K562 (cell line): Measurements from ENCODE around the gene EOGT. TPM values are rescaled to one million over a fixed set of nuclear protein-coding genes. Genes with fewer than 3 reads are reported as not detected.

Experiments
- ATAC-seq: fragments of 200-7000 bp; cut with Tn5 transposase; 3 replicates; pipeline ENCODE4 v1.9.1; 2020; ENCODE audit warnings: moderate library complexity
- BruUV-seq: library from RNA; stranded (reverse); fragments of 400-500 nt; replicated peaks from 2 replicates; lab custom pipeline; 2021; lab: Mats Ljungman, UMichigan
- CTCF ChIA-PET: fragments of 300-600 bp; formaldehyde crosslinking; extraction: SDS; loops from one replicate; lab custom pipeline; 2021; ENCODE audit warnings: low intra/inter-chr PET ratio; lab: Yijun Ruan, JAX
- POLR2A ChIA-PET: fragments of 300-600, 350-650 bp; sonication (Branson Sonifier 250); formaldehyde crosslinking; extraction: SDS; loops from one replicate; lab custom pipeline; 2021; ENCODE audit warnings: antibody characterized with exemption, inconsistent platforms; lab: Yijun Ruan, JAX
- DNase-seq, 4 experiments: peaks; one replicate each; pipeline versions ENCODE4 v3.0.0 to v3.0.0-alpha.2; 2011 to 2018; ENCODE audit warnings: low spot score in 3 of 4, mixed read lengths in 3 of 4; ENCODE audit errors: extremely low read depth in 1 of 4
- FAIRE-seq: peaks from 2 replicates; lab custom pipeline; 2011; peaks lifted over from hg19 to GRCh38; lab: Jason Lieb, UNC
- H2AFZ ChIP-seq: 2 replicates; pipeline ENCODE4 v1.6.0; 2011; ENCODE audit warnings: low read depth, low read length, control low read depth, inconsistent platforms
- H3K27ac ChIP-seq: fragments of 200-600 bp; 3 replicates; pipeline ENCODE4 v1.8.0; 2011; ENCODE audit warnings: low read depth, mild to moderate bottlenecking, control low read depth, inconsistent platforms, low read length, moderate library complexity, mixed read lengths; ENCODE audit errors: extremely low read depth
- H3K27me3 ChIP-seq, 2 experiments: fragments of 300-600 bp in 1 of 2; 2 replicates in 1 of 2; 3 replicates in 1 of 2; pipeline versions ENCODE4 v1.6.0 to v1.8.0; 2011; ENCODE audit warnings: inconsistent platforms in 2 of 2, low read length in 2 of 2, mild to moderate bottlenecking in 1 of 2, mixed read lengths in 1 of 2, moderate library complexity in 1 of 2; ENCODE audit not compliant: control insufficient read depth in 2 of 2, insufficient read depth in 2 of 2
- H3K36me3 ChIP-seq: fragments of 300-600 bp; 3 replicates; pipeline ENCODE4 v1.8.0; 2011; ENCODE audit warnings: mild to moderate bottlenecking, low read length, inconsistent platforms; ENCODE audit not compliant: control insufficient read depth, insufficient read depth
- H3K4me1 ChIP-seq, 2 experiments: fragments of 200-600 bp in 1 of 2; replicated peaks in 1 of 2; 2 replicates in 1 of 2; 3 replicates in 1 of 2; pipeline versions ENCODE4 v1.5.1 to v1.8.0; 2011; ENCODE audit warnings: inconsistent platforms in 2 of 2, low read length in 2 of 2, mild to moderate bottlenecking in 1 of 2, mixed read lengths in 1 of 2, moderate library complexity in 1 of 2; ENCODE audit not compliant: control insufficient read depth in 2 of 2, insufficient read depth in 2 of 2
- H3K4me2 ChIP-seq: 2 replicates; pipeline ENCODE4 v1.6.1; 2011; ENCODE audit warnings: low read length, control low read depth, inconsistent platforms, mixed read lengths; ENCODE audit not compliant: insufficient read depth
- H3K4me3 ChIP-seq: fragments of 200-600 bp; sonication (generic), shearing (Covaris generic); 2 replicates; pipeline ENCODE4 v1.5.1; 2016; ENCODE audit warnings: control low read depth, inconsistent platforms
- H3K79me2 ChIP-seq: fragments of 200-600 bp; 3 replicates; pipeline ENCODE4 v1.8.0; 2011; ENCODE audit warnings: low read length, inconsistent platforms; ENCODE audit not compliant: control insufficient read depth, insufficient read depth
- H3K9ac ChIP-seq, 2 experiments: 2 replicates each; pipeline versions ENCODE4 v1.6.0 to v1.6.1; 2011; ENCODE audit warnings: low read depth in 2 of 2, low read length in 2 of 2, control low read depth in 1 of 2, inconsistent platforms in 1 of 2, mild to moderate bottlenecking in 1 of 2, mixed read lengths in 1 of 2; ENCODE audit not compliant: insufficient read depth in 1 of 2
- H3K9me1 ChIP-seq: one replicate; pipeline ENCODE4 v1.6.0; 2011; ENCODE audit warnings: inconsistent platforms, mild to moderate bottlenecking, low read length, moderate library complexity; ENCODE audit not compliant: control insufficient read depth, insufficient read depth
- H3K9me3 ChIP-seq: replicated peaks from 2 replicates; pipeline ENCODE4 v1.5.1; 2011; ENCODE audit warnings: low read depth, low read length, inconsistent platforms; ENCODE audit not compliant: control insufficient read depth, insufficient read depth
- H4K20me1 ChIP-seq: replicated peaks from 2 replicates; pipeline ENCODE4 v1.6.1; 2011; ENCODE audit warnings: low read length, inconsistent platforms, mixed read lengths; ENCODE audit not compliant: control insufficient read depth, insufficient read depth
- COPS2 ChIP-seq: fragments of 450-650 bp; conservative IDR thresholded peaks from 2 replicates; pipeline ENCODE4 v1.6.1; 2016; ENCODE audit warnings: mild to moderate bottlenecking, moderate library complexity
- CTCF ChIP-seq, 3 experiments: IDR thresholded peaks in 2 of 3; conservative IDR thresholded peaks in 1 of 3; 2 replicates each; pipeline ENCODE4 v1.5.1; 2011 to 2012; ENCODE audit warnings: low read length in 3 of 3, mild to moderate bottlenecking in 3 of 3, control low read depth in 2 of 3, improper control_type of control experiment in 1 of 3, inconsistent platforms in 1 of 3, low read depth in 1 of 3, mixed read lengths in 1 of 3, moderate library complexity in 1 of 3; ENCODE audit not compliant: insufficient read depth in 2 of 3
- GABPB1 ChIP-seq: sonication (generic); formaldehyde crosslinking; IDR thresholded peaks from 2 replicates; pipeline ENCODE4 v1.8.0; 2022; ENCODE audit warnings: mild to moderate bottlenecking, missing genetic modification reagents
- TBP ChIP-seq: optimal IDR thresholded peaks from 2 replicates; pipeline ENCODE3; 2011; ENCODE audit warnings: low read depth, low read length, improper control_type of control experiment
- ZBTB17 ChIP-seq: fragments of 450-650 bp; formaldehyde crosslinking; IDR thresholded peaks from 2 replicates; pipeline ENCODE4 v1.4.0; 2020; ENCODE audit warnings: mild to moderate bottlenecking
- ZNF347 ChIP-seq: fragments of 450-650 bp; formaldehyde crosslinking; IDR thresholded peaks from 2 replicates; pipeline ENCODE4 v1.4.0; 2020; ENCODE audit warnings: low read depth, mild to moderate bottlenecking, moderate library complexity
- WGBS: fragments of 100-300 bp; shearing (Covaris generic); methylation state at CpG from one replicate; pipeline ENCODE4 v1.1.6; 2016; ENCODE audit warnings: low coverage, mixed read lengths; ENCODE audit not compliant: insufficient coverage; ENCODE audit errors: missing lambda C conversion rate; 5-methylcytosine and 5-hydroxymethylcytosine counted together
- in situ Hi-C: fragments of 300-500 bp; cut with MboI; formaldehyde crosslinking; loops from 4 replicates; pipeline ENCODE4 v1.15.0; 2018; ENCODE audit warnings: inconsistent platforms, mixed read lengths
- intact Hi-C: fragments of 100-400 bp; cut with micrococcal nuclease; formaldehyde crosslinking; loops from 2 replicates; pipeline ENCODE4 v1.14.2; 2022
- polyA plus RNA-seq, 8 experiments: library from polyadenylated mRNA; depleted of rRNA in 4 of 8; stranded (reverse) in 5 of 8; unstranded in 3 of 8; fragments of >200 nt; fragmentation: Nextera tagmentation in 2 of 8; fragmentation: Illumina TruSeq in 1 of 8; extraction: Ambion mirVana in 2 of 8; extraction: Trizol in 1 of 8; gene quantifications; 2 replicates each; pipeline versions ENCODE4 v1.2.1 to v1.2.3, GENCODE V29; 2011 to 2014; ENCODE audit warnings: inconsistent platforms in 1 of 8, missing spikeins in 1 of 8
- total RNA-seq, 7 experiments: library from RNA; depleted of rRNA in 6 of 7; stranded (reverse); fragments of >200 nt in 6 of 7; fragmentation: Illumina TruSeq in 2 of 7; extraction: Trizol in 2 of 7; gene quantifications; 2 replicates each; pipeline versions ENCODE4 v1.2.1 to v1.2.3, GENCODE V29; 2011 to 2021; ENCODE audit warnings: low replicate concordance in 1 of 7
- TF ChIP-seq, protein P1 (sequence below): fragments of 450-650 bp; IDR thresholded peaks from 2 replicates; pipeline ENCODE4 v1.6.1; 2016; ENCODE audit warnings: mild to moderate bottlenecking, moderate library complexity

Gene EOGT
- total and polyA plus RNA-seq, 9 of the 15 experiments (the other 6 are each of a cell fraction or from before 2014, with no cell fraction given) = 3.6 to 17.9 (median 7.4) TPM

GRCh38 chr3:69020424-69020823, 6.9 kb upstream of the EOGT start:
- Histone ChIP-seq H3K4me3 (no peak overlapping the region), H3K4me1 (peaks cover 0 to 2% of the 10 kb centered on the region in 2 experiments; a peak in 2 of 5 replicates), H3K27ac (no peak overlapping the region), H3K27me3 (no peaks in the 10 kb centered on the region), H3K79me2 (no peaks in the 10 kb centered on the region; the same call in 2 of the 3 replicates), H3K4me2 (no peak overlapping the region), H2AFZ (no peak overlapping the region), H4K20me1 (no peaks in the 10 kb centered on the region), H3K36me3 (peaks cover 31% of the 10 kb centered on the region), H3K9me1 (no peaks in the 10 kb centered on the region), H3K9me3 (no peaks in the 10 kb centered on the region), H3K9ac (no peak overlapping the region)
- 19% methylated on average over 2 of the region's 2 CpGs for whole genome bisulfite sequencing
- FAIRE-seq (no peak), DNase-seq (no peak), ATAC-seq (peak; percentile 55; the same call in 2 of the 3 replicates)
- intact Hi-C loops (no loop called here), in situ Hi-C loops (no loop called here)
- no peak for TF ChIP-seq GABPB1 (CRISPR knock-in tag)
- no peak for TF ChIP-seq ZNF347 (CRISPR knock-in tag)
- TF ChIP-seq TBP = no peak
- TF ChIP-seq CTCF (IDR thresholded peaks at IDR 0.05 in 2 of 3, conservative IDR thresholded peaks at IDR 0.05 in 1 of 3; ENCODE audit: insufficient read depth in 2 of 3, low read depth in 1 of 3, low read length in 3 of 3) = peak in 1 of 3 experiments; percentile 35; a peak in 2 of 6 replicates
- TF ChIP-seq, protein P1, sequence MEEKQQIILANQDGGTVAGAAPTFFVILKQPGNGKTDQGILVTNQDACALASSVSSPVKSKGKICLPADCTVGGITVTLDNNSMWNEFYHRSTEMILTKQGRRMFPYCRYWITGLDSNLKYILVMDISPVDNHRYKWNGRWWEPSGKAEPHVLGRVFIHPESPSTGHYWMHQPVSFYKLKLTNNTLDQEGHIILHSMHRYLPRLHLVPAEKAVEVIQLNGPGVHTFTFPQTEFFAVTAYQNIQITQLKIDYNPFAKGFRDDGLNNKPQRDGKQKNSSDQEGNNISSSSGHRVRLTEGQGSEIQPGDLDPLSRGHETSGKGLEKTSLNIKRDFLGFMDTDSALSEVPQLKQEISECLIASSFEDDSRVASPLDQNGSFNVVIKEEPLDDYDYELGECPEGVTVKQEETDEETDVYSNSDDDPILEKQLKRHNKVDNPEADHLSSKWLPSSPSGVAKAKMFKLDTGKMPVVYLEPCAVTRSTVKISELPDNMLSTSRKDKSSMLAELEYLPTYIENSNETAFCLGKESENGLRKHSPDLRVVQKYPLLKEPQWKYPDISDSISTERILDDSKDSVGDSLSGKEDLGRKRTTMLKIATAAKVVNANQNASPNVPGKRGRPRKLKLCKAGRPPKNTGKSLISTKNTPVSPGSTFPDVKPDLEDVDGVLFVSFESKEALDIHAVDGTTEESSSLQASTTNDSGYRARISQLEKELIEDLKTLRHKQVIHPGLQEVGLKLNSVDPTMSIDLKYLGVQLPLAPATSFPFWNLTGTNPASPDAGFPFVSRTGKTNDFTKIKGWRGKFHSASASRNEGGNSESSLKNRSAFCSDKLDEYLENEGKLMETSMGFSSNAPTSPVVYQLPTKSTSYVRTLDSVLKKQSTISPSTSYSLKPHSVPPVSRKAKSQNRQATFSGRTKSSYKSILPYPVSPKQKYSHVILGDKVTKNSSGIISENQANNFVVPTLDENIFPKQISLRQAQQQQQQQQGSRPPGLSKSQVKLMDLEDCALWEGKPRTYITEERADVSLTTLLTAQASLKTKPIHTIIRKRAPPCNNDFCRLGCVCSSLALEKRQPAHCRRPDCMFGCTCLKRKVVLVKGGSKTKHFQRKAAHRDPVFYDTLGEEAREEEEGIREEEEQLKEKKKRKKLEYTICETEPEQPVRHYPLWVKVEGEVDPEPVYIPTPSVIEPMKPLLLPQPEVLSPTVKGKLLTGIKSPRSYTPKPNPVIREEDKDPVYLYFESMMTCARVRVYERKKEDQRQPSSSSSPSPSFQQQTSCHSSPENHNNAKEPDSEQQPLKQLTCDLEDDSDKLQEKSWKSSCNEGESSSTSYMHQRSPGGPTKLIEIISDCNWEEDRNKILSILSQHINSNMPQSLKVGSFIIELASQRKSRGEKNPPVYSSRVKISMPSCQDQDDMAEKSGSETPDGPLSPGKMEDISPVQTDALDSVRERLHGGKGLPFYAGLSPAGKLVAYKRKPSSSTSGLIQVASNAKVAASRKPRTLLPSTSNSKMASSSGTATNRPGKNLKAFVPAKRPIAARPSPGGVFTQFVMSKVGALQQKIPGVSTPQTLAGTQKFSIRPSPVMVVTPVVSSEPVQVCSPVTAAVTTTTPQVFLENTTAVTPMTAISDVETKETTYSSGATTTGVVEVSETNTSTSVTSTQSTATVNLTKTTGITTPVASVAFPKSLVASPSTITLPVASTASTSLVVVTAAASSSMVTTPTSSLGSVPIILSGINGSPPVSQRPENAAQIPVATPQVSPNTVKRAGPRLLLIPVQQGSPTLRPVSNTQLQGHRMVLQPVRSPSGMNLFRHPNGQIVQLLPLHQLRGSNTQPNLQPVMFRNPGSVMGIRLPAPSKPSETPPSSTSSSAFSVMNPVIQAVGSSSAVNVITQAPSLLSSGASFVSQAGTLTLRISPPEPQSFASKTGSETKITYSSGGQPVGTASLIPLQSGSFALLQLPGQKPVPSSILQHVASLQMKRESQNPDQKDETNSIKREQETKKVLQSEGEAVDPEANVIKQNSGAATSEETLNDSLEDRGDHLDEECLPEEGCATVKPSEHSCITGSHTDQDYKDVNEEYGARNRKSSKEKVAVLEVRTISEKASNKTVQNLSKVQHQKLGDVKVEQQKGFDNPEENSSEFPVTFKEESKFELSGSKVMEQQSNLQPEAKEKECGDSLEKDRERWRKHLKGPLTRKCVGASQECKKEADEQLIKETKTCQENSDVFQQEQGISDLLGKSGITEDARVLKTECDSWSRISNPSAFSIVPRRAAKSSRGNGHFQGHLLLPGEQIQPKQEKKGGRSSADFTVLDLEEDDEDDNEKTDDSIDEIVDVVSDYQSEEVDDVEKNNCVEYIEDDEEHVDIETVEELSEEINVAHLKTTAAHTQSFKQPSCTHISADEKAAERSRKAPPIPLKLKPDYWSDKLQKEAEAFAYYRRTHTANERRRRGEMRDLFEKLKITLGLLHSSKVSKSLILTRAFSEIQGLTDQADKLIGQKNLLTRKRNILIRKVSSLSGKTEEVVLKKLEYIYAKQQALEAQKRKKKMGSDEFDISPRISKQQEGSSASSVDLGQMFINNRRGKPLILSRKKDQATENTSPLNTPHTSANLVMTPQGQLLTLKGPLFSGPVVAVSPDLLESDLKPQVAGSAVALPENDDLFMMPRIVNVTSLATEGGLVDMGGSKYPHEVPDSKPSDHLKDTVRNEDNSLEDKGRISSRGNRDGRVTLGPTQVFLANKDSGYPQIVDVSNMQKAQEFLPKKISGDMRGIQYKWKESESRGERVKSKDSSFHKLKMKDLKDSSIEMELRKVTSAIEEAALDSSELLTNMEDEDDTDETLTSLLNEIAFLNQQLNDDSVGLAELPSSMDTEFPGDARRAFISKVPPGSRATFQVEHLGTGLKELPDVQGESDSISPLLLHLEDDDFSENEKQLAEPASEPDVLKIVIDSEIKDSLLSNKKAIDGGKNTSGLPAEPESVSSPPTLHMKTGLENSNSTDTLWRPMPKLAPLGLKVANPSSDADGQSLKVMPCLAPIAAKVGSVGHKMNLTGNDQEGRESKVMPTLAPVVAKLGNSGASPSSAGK = no peak
- TF ChIP-seq COPS2 = no peak
- no peak for TF ChIP-seq ZBTB17 (CRISPR knock-in tag)
- POLR2A ChIA-PET = no interaction called here
- CTCF ChIA-PET = no interaction called here
- no TSS peak for BruUV-seq
